Activated naive CD4-positive, alpha-beta T cell treated with anti-CD3 and anti-CD28 coated beads, Interleukin-2, amount 50 U/mL, for 24 hours (primary cell): ENCODE results near the gene PTPRN.
"Not testable (repeated sequence)": the region's sequence is repeated elsewhere in the genome, so short reads cannot be mapped to it uniquely, and the experiment has no call there.

Source experiments
- H3K27ac Mint-ChIP-seq: one replicate; pipeline ENCODE4 v1.8.0; 2021; ENCODE audit warnings: mild to moderate bottlenecking, mixed read lengths
- H3K27me3 Mint-ChIP-seq: one replicate; pipeline ENCODE4 v1.8.0; 2021; ENCODE audit warnings: mixed read lengths
- H3K36me3 Mint-ChIP-seq: one replicate; pipeline ENCODE4 v1.8.0; 2021; ENCODE audit warnings: mixed read lengths
- H3K4me1 Mint-ChIP-seq: one replicate; pipeline ENCODE4 v1.8.0; 2021; ENCODE audit warnings: mixed read lengths
- H3K4me3 Mint-ChIP-seq: one replicate; pipeline ENCODE4 v1.8.0; 2021; ENCODE audit warnings: mild to moderate bottlenecking, mixed read lengths
- H3K9me3 Mint-ChIP-seq: one replicate; pipeline ENCODE4 v1.8.0; 2021; ENCODE audit warnings: mixed read lengths

Gene PTPRN

DNA sequence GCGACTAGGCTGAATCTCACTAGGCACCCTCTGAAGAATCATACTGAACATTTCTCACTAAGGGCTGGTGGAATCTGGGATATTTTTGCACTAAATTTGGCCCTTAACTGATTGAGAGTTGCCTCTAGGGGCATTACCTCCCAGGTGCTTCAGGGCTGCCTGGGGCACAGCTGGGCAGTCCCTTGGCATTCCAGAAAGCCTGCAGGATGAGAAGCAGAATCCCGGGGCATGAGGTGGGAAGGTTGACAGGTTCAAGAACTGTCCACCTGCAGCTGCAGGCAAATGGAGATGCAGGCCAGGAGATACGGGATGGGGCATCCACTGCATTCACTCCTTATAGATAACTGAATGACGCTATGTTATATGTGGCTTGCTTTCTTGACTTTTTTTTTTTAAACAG lies 15.9 kb upstream of the PTPRN start:
- H3K9me3 Mint-ChIP-seq = no peaks in the 10 kb centered on the region
- no peaks in the 10 kb centered on the region for H3K36me3 Mint-ChIP-seq
- peaks cover 24% of the 10 kb centered on the region for H3K4me1 Mint-ChIP-seq
- H3K4me3 Mint-ChIP-seq = no peak overlapping the region
- peaks cover 3% of the 10 kb centered on the region for H3K27me3 Mint-ChIP-seq
- no peak overlapping the region for H3K27ac Mint-ChIP-seq

DNA sequence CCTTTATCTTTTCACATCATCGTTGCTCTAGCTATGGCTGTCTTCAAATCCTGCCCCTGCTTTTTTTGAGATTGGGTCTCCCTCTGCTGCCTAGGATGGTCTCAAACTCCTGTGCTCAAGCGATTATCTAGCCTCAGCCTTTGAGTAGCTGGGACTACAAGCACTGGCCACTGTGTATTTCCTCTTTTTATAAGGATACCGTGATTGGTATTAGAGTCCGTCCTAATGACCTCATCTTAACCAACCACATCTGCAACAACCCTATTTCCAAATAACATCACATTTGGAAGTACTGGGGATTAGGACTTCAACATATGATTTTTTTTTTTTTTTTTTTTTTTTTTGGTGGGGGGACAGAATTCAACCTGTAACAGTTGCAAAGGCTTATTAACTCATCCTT lies 14.2 kb upstream of the PTPRN start:
- H3K4me3 Mint-ChIP-seq = no peak overlapping the region
- no peaks in the 10 kb centered on the region for H3K9me3 Mint-ChIP-seq
- H3K27ac Mint-ChIP-seq = no peak overlapping the region
- peaks cover 3% of the 10 kb centered on the region for H3K27me3 Mint-ChIP-seq
- no peaks in the 10 kb centered on the region for H3K36me3 Mint-ChIP-seq
- H3K4me1 Mint-ChIP-seq = peaks cover 24% of the 10 kb centered on the region

DNA sequence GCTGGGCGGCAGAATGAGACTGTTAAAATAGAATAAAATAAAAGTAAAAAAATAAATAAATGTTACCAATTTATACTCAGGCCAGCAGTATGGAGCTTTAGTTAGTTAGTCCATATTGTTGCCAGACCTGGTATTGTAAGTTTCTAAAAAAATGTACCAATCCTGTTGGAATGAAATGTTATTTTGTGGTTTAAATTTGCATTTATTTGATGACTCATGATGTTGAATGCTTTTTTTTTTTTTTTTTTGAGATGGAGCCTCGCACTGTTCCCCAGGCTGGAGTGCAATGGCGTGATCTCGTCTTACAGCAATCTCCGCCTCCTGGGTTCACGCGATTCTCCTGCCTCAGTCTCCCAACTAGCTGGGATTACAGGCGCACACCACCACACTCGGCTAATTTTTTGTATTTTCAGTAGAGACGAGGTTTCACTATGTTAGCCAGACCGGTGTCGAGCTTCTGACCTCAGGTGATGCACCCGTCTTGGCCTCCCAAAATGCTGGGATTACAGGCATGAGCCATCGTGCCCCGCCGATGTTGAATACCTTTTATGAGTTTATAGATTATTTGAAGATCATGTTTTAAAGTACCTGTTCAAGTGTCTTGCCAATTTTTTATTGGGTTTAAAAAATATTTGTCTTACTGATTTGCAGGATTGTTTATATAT lies 5.7 kb upstream of the PTPRN start:
- Mint-ChIP-seq H3K9me3 (no peaks in the 10 kb centered on the region), H3K27me3 (peaks cover 12% of the 10 kb centered on the region), H3K36me3 (peaks cover 2% of the 10 kb centered on the region), H3K27ac (no peak overlapping the region), H3K4me3 (no peak overlapping the region), H3K4me1 (no peaks in the 10 kb centered on the region)

DNA sequence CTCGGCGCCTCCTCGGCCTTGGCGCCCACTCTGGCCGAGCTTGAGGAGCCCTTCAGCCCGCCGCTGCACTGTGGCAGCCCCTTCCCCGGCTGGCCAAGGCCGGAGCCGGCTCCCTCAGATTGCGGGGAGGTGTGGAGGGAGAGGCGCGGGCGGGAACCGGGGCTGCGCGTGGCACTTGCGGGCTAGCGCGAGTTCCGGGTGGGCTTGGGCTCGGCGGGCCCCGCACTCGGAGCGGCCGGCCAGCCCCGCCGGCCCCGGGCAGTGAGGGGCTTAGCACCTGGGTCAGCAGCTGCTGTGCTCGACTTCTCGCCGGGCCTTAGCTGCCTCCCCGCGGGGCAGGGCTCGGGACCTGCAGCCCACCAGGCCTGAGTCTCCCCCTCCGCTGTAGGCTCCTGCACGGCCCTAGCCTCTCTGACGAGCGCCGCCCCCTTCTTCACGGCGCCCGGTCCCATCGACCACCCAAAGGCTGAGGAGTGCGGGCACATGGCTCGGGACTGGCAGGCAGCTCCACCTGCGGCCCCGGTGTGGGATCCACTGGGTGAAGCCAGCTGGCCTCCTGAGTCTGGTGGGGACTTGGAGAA lies 3.6 kb upstream of the PTPRN start:
- not testable (repeated sequence) for H3K4me1 Mint-ChIP-seq, H3K4me3 Mint-ChIP-seq, H3K36me3 Mint-ChIP-seq, H3K9me3 Mint-ChIP-seq, H3K27ac Mint-ChIP-seq
- peaks cover 23% of the 10 kb centered on the region for H3K27me3 Mint-ChIP-seq

DNA sequence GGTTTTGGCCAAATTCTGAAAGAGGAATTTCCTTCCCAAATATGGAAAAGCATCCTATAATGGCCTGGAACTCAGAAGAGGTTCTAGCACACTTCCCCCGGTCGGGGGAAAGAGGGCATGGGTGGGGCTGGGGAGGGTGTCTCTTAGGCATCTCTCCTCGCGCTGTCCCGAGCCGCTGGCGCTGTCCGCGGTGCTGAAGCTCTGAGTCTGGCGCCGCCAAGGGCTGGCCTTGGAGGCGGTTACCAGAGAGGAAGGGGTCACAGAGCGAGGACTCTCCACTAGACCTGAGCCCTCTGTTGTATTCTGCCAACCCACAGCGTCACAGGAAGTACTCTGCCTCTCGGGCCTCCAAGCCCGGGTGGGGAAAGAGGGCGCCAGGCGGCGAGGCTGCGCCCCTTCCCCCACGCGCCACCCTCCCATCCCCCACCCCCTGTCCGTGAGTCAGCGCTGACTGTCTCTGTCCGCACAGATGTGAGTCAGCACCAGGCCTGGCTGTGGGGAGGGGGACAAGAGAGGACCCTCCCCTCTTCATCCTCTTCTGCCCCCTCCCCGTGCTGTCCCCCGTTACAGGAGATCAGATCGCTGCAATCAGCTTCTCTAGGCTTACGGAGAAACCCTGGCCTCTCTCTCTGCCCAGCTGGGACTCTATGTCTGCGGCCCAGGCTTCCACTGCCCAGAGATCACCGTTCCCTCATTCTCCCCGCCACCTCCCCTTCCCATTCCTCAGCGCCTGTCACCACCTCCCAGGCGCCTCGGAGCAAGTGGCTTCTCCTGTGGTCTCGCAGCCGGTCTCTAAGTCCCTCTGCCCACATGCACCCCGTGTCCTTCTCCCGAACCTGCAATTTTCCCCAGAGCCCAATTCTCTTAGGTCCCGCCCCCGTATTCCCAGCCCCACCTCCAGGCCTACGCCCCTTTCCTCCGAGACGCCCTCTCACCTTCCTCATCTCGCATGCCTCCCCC lies 779 bp downstream of the PTPRN start:
- no peaks in the 10 kb centered on the region for H3K4me1 Mint-ChIP-seq
- H3K9me3 Mint-ChIP-seq = no peaks in the 10 kb centered on the region

DNA sequence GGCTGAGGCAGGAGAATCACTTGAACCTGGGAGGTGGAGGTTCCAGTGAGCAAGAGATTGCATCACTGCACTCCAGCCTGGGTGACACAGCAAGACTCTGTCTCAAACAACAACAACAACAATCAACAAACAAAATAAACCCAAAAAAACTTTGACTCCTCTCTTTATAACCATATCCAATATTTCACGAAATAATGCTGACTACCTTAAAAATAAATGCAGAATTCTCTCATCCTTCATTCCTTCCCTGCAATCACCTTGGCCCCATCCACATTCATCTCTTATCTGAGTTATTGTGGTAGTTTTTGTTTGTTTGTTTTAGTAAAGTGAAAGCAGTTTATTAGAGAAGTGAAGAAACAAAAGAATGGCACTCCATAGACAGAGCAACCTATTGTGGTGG lies 3.2 kb downstream of the PTPRN start:
- no peaks in the 10 kb centered on the region for H3K4me1 Mint-ChIP-seq
- no peaks in the 10 kb centered on the region for H3K9me3 Mint-ChIP-seq
- peaks cover 2% of the 10 kb centered on the region for H3K36me3 Mint-ChIP-seq
- peaks cover 33% of the 10 kb centered on the region for H3K27me3 Mint-ChIP-seq
- no peak overlapping the region for H3K27ac Mint-ChIP-seq
- no peak overlapping the region for H3K4me3 Mint-ChIP-seq

More for the DNA sequence above, 779 bp downstream of the PTPRN start:
- Mint-ChIP-seq H3K4me3 (no peak overlapping the region), H3K27me3 (peaks cover 34% of the 10 kb centered on the region), H3K27ac (no peak overlapping the region), H3K36me3 (peaks cover 2% of the 10 kb centered on the region)

DNA sequence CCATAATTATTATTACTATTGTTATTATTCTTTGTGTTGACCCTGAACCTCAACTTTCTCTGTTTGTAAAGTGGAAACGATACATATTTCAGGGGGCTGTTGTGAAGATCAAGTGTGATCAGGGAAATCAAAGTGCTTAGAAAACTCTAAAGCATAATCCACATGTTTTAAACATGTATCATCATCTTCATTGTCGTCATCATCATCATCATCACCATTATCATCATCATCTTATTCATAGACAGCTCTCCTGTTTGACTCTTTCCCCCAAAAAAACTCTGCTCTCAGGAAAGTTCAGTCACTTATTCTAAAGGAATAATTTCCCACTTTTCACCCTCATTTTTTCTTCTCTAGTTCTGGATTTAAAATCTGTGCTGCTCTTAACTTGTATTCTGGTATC lies 5.0 kb downstream of the PTPRN start:
- Mint-ChIP-seq H3K4me3 (no peak overlapping the region), H3K4me1 (no peaks in the 10 kb centered on the region), H3K36me3 (no peaks in the 10 kb centered on the region), H3K27ac (no peak overlapping the region), H3K27me3 (peaks cover 24% of the 10 kb centered on the region), H3K9me3 (no peaks in the 10 kb centered on the region)

DNA sequence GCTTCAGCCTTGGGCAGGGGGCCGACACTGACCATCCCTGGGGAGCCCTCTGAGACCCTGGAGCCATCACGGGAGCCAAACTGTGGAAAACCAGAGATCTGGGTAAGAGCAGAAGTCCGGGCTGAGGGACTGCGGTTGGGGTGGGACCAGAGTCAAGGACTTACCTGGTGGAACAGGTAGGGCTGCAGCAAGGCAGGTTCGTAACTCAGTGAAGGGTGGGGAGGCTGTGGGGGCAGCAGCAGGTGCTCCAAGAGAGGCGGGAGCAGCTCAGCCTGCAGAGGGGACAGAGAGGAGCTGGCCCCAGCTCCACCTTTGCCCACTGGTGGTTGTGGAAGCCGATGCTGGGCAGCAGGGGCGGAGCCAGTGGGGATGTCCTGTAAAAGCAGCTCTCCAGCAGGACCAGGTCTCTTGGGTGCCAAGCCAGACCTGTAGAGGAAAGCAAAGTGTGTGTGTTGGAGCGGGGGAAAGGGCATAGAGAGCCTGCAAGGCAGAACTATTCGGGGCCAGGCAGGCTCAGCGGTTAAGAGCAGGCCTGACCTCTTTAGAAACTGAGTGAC lies 6.7 kb downstream of the PTPRN start:
- H3K36me3 Mint-ChIP-seq = no peaks in the 10 kb centered on the region
- peaks cover 3% of the 10 kb centered on the region for H3K4me1 Mint-ChIP-seq
- peaks cover 17% of the 10 kb centered on the region for H3K27me3 Mint-ChIP-seq
- H3K4me3 Mint-ChIP-seq = no peak overlapping the region
- no peak overlapping the region for H3K27ac Mint-ChIP-seq
- H3K9me3 Mint-ChIP-seq = no peaks in the 10 kb centered on the region

DNA sequence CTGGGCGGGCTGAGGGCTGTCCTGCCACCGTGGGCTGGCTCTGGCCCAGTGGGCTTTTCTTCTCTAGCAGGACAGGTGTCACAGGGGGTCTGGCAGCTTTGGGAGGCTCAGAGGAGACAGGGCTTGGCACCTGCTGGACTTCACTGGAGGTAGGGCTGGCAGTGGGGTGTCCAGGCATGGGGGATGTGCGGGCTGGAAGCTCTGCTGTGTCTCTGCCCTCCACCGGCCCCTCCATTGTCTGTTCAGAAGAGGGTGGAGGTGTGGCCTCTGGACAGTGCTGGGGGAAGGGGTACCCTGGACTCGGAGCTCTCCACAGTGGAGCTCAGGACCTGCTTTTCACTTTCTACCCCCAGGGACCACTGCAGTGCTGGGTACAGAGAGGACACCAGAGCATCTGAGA lies 9.2 kb downstream of the PTPRN start:
- H3K27me3 Mint-ChIP-seq = peaks cover 6% of the 10 kb centered on the region
- no peaks in the 10 kb centered on the region for H3K9me3 Mint-ChIP-seq
- no peaks in the 10 kb centered on the region for H3K36me3 Mint-ChIP-seq
- peaks cover 22% of the 10 kb centered on the region for H3K4me1 Mint-ChIP-seq
- H3K27ac Mint-ChIP-seq = no peak overlapping the region
- H3K4me3 Mint-ChIP-seq = no peak overlapping the region

DNA sequence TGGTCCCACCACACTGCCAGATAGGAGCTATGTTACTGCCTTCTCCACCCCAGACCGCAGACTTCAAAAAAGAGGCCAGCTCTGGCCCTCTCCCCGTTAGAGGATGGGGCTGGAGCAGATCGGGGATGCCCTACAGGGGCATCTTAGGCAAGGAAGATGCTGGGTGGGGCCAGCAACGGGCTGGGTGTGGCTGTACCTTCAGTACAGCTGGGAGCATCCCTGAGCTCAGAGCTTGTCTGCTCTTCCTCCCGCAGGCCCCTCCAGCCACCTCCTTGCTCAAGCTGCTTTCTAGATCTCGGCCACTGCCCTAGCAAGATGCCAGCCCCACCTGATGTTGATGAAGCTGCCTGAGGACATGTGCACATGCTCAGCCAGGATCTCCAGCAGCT lies 9.8 kb downstream of the PTPRN start:
- no peak overlapping the region for H3K4me3 Mint-ChIP-seq
- H3K27me3 Mint-ChIP-seq = peaks cover 6% of the 10 kb centered on the region
- no peaks in the 10 kb centered on the region for H3K36me3 Mint-ChIP-seq
- H3K4me1 Mint-ChIP-seq = peaks cover 24% of the 10 kb centered on the region
- no peak overlapping the region for H3K27ac Mint-ChIP-seq
- H3K9me3 Mint-ChIP-seq = no peaks in the 10 kb centered on the region

DNA sequence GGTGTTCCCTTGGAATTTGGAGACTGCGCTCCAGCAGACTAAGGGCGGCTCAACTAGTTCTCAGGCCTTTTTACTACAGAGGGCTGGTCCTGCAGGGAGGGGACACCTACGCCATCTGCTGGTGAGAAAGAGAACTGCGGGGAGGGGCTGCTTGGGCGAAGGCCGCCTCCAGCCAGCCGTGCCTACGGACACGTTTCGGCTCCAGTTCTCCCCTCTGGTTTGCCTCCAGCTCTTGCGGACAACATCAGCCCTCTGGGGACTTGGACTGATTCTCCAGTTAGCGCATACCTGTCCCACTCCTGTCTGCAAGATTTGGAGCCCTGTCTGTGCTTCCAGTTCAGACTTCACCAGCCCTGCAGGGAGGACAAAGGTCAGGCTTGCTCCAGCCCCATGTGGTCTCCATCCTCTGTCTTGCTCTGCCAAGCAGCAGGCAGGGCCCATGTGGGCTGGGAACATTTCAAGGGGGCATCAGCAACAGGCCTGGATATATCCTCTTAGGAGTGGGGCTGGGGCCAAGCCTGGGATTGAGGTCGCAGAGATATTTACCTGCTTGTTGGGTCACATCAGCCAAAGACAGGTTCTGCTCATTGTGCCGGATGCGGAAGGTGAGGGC lies 10.3 kb downstream of the PTPRN start:
- no peaks in the 10 kb centered on the region for H3K9me3 Mint-ChIP-seq
- H3K27ac Mint-ChIP-seq = no peak overlapping the region
- peaks cover 6% of the 10 kb centered on the region for H3K27me3 Mint-ChIP-seq
- H3K36me3 Mint-ChIP-seq = no peaks in the 10 kb centered on the region
- no peak overlapping the region for H3K4me3 Mint-ChIP-seq
- H3K4me1 Mint-ChIP-seq = peaks cover 29% of the 10 kb centered on the region

DNA sequence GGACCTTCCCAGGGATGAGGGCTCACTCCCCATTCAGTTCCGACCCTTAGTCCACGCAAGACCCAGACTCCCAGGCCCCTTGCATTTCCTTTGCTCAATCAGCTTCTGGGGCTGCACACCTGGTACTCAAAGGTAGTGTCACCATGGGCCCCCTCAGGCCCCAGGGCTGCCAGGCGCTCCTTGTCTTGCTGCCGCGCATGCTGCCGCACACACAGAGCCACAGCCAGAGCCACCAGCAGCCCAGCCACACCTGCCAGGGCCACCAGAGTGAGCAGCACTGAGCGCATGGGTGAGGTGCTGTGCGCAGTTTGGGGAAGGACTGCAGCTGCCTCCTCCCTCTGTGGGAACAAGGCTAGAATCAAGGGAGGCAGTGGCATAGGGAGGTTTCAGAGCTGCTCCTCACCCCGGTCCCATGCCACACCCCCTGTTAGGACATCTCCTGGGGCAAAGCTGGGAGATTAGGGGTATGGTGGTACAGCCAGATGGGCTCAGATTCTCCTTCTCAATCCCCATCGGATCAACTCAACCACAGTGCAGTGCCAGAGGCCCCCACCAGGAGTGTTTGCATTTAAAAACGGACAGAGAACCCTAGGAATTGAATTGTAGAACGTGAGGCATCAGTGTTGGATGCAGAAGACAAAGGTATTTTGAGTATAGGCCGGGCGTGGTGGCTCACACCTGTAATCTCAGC lies 11.3 kb downstream of the PTPRN start:
- no peaks in the 10 kb centered on the region for H3K36me3 Mint-ChIP-seq
- peaks cover 4% of the 10 kb centered on the region for H3K27me3 Mint-ChIP-seq
- H3K27ac Mint-ChIP-seq = peak overlapping the region; percentile 12
- no peaks in the 10 kb centered on the region for H3K9me3 Mint-ChIP-seq
- peaks cover 30% of the 10 kb centered on the region for H3K4me1 Mint-ChIP-seq
- no peak overlapping the region for H3K4me3 Mint-ChIP-seq

DNA sequence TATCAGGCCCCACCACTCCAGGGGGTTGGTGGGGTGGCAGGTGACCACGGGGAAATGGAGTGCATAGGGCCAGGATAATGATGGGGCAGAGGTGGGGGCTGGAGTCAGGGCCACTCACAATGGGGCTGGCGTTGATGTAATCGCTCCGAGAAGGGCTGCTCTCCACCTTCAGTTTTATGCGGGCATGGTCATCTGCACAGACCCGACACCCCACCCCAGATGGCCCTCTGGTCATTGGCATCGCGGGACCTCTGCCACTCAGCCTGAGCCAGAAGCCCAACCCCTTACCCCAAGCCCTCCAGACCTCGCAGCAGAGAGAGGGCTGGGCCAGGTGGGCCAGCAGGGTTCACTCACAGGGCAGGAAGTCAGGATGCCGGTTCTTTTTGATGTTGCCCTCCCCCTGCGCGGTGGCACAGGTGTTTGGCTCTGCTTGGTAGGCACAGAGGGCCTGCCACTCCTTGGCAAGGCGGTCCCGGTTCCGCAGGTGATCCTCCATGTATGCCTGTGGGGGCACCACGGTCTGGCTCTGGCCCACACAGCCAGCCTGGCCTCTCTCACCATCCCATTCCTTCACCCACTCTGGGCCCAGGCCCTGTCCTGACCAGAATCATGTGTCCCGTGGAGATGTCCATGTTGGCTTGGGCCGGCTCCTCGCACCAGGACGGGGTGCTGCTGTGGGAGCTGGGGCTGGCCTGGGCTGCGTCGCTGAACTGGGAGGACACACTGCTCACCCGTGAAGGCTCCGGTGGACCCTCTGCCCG lies 12.4 kb downstream of the PTPRN start:
- Mint-ChIP-seq H3K4me1 (peaks cover 30% of the 10 kb centered on the region), H3K36me3 (no peaks in the 10 kb centered on the region), H3K27ac (no peak overlapping the region), H3K9me3 (no peaks in the 10 kb centered on the region), H3K4me3 (no peak overlapping the region), H3K27me3 (peaks cover 3% of the 10 kb centered on the region)

DNA sequence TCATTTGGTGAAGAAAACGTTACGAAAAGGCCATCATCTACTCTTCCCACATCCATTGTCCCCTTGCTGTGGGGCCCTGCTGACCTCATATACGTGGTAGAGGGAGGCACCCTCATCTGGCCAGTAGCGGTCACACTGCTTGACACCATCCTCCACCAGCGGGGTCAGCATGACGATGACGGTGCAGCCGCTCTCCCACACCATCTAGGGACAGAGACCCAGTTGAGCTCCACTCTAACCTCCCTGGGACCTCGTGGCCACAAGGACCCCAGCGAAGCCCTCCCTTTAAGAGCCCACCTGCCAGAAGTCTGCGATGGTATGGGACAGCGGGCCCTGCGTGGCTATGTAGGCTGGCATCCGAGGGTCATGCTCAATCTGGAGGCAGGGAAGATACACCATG lies 13.1 kb downstream of the PTPRN start:
- Mint-ChIP-seq H3K9me3 (no peaks in the 10 kb centered on the region), H3K36me3 (no peaks in the 10 kb centered on the region), H3K4me1 (peaks cover 30% of the 10 kb centered on the region), H3K27ac (no peak overlapping the region), H3K4me3 (peak overlapping the region; percentile 7), H3K27me3 (peaks cover 3% of the 10 kb centered on the region)
